GM12872 (cell line): ENCODE measurements around the gene RCN2.

Experiments used
- TF ChIP-seq, protein P1 (sequence below): IDR thresholded peaks from 3 replicates; pipeline ENCODE4 v1.5.1; 2011; ENCODE audit warnings: low read depth, mild to moderate bottlenecking, low read length, moderate library complexity; ENCODE audit not compliant: insufficient read depth

The RCN2 gene, protein sequence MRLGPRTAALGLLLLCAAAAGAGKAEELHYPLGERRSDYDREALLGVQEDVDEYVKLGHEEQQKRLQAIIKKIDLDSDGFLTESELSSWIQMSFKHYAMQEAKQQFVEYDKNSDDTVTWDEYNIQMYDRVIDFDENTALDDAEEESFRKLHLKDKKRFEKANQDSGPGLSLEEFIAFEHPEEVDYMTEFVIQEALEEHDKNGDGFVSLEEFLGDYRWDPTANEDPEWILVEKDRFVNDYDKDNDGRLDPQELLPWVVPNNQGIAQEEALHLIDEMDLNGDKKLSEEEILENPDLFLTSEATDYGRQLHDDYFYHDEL

DNA sequence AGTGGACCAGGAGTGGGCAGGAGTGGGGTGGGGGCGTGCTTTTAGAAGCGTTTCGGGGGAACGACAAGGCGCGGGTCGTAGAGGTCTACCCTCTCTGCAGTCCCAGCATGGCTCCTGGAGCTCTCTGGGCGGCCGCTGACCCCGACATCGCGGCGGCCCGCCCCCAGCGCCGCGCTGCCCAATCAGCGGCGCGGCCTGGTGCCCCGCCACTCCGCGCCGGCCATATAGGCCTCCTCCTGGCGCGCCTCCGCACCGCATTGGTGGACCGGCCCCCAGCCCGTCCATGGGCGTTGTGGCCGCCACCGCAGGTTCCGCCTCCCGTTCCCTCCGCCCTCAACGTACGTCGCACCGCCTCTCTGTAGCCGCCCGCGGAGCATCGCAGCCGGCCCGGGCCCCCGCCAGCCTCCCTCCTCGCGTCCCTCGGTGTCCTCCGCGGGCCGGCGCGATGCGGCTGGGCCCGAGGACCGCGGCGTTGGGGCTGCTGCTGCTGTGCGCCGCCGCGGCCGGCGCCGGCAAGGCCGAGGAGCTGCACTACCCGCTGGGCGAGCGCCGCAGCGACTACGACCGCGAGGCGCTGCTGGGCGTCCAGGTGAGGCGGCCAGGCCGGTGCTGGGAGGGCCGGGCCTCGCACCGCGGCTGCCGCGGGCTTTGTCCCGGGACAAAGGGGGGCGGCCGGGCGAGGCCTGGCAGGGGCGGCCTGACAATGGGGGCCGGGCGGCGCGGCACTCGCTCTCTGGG, at the start of gene RCN2:
Gene RCN2, plus strand, starts transcription at position 353 of the 738 bp plus-strand sequence. Its CDS starts 93 bp downstream, at position 446.
- TF ChIP-seq, protein P1, sequence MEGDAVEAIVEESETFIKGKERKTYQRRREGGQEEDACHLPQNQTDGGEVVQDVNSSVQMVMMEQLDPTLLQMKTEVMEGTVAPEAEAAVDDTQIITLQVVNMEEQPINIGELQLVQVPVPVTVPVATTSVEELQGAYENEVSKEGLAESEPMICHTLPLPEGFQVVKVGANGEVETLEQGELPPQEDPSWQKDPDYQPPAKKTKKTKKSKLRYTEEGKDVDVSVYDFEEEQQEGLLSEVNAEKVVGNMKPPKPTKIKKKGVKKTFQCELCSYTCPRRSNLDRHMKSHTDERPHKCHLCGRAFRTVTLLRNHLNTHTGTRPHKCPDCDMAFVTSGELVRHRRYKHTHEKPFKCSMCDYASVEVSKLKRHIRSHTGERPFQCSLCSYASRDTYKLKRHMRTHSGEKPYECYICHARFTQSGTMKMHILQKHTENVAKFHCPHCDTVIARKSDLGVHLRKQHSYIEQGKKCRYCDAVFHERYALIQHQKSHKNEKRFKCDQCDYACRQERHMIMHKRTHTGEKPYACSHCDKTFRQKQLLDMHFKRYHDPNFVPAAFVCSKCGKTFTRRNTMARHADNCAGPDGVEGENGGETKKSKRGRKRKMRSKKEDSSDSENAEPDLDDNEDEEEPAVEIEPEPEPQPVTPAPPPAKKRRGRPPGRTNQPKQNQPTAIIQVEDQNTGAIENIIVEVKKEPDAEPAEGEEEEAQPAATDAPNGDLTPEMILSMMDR = no peak

DNA sequence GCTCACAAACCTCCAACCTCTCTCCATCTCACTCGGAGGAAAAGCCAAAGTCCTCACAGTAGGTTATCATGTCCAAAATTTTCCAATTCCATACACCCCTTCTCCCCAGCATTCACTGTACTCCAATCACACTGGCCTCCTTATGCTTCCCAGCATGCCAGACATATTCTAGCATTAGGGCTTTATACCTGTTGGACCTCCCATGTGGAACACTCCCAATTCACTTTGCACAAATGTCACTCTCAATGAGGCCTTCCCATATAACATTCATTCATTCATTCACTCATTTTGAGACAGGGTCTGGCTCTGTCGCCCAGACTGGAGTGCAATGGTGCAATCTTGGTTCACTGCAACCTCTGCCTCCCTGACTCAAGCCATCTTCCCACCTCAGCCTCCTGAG, 46.3 kb upstream of the RCN2 start:
- TF ChIP-seq, protein P1 = no peak

DNA sequence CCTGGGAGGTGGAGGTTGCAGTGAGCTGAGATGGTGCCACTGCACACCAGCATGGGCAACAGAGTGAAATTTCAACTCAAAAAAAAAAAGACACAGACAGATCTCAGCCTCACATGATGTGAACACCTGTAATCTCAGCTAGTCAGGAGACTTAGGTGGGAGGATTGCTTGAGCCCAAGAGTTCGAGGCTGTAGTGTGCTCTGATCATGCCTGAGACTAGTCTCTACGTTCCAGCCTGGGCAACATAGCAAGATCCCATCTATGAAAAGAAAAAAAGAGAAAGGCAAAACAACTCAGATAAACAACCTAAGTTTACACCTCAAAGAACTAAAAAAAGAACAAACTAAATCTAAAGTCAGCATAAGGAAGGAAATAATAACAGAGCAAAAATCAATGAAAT, 37.4 kb upstream of the RCN2 start:
- TF ChIP-seq, protein P1 = no peak

DNA sequence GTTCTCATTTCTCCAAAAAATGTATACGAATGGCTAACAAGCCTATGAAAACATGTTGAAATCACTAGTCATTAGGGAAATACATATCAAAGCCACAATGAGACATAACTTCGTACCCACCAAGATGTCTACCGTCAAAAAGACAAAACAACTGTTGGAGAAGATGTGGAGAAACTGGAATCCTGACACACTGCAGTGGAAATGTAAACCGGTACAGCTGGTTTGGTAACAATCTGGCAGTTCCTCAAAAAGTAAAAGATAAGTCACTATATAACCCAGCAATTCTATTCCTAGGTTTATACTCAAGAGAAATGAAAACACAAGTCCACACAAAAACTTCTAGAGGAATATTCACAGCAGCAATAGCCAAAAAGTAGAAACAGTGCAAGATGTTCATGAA, 33.4 kb upstream of the RCN2 start:
- TF ChIP-seq, protein P1 = no peak

DNA sequence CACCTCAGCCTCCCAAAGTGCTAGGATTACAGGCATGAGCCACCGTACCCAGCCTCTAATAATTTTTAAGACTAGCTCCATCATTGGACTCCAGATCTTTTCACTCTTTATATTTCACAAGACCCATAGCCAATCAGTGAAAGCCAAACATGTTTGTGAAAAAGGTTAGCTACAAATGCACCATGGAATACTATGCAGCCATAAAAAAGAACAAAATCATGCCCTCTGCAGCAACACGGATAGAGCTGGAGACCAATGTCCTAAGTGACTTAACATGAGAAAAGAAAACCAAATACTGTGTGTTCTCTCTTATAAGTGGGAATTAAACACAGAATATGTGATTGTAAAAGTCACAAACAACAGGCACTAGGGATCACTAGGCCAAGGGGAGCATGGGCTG, 29.6 kb upstream of the RCN2 start:
- TF ChIP-seq, protein P1 = no peak

DNA sequence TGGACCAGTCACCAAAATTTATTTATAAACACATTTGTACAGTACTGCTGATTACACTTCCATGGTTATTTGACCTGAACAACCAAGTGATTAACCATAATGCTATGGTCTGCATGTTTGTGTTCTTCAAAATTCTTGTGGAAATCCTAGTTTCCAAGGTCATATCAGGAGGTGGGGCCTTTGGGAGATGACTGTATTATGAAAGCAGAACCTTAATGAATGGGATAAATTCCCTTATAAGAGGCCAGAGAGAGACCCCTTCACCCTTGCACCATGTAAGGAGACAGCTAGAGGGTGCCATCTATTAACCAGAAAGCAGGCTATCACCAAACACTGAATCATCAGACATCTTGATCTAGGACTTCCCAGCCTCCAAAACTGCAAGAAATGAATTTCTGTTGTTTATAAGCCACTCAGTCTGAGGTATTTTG, 28.3 kb upstream of the RCN2 start:
- TF ChIP-seq, protein P1 = peak; percentile 50; the same call in 2 of the 3 replicates

DNA sequence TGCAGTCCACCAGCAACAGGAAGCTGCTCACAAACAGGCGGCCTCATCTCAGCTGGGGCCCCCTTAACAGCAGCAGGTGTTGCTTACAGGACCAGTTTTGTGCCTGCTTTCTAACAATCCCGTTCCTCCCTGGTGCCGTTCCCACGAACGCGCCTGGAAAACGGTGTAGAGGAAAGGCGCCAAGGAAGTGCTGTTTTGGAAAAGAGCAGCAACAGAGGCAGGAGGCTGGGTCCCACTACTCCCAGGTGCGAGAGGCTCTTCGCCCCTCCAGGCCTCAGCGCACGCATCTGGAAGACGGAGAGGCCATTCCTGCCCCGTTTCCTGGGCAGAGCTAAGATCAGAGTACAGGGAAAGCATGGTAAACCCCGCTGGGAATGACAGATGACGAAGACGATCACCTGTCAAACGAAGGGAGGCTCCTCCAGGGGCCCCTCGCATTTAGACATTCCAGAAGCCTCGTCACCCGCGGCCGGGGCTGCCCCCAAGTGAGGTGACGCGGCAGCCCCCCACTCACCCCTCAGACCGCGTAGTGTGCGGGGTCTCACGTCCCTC, 27.0 kb upstream of the RCN2 start:
- TF ChIP-seq, protein P1 = no peak
